ENCODE measurements around the gene LACTBL1.

Gene LACTBL1

DNA sequence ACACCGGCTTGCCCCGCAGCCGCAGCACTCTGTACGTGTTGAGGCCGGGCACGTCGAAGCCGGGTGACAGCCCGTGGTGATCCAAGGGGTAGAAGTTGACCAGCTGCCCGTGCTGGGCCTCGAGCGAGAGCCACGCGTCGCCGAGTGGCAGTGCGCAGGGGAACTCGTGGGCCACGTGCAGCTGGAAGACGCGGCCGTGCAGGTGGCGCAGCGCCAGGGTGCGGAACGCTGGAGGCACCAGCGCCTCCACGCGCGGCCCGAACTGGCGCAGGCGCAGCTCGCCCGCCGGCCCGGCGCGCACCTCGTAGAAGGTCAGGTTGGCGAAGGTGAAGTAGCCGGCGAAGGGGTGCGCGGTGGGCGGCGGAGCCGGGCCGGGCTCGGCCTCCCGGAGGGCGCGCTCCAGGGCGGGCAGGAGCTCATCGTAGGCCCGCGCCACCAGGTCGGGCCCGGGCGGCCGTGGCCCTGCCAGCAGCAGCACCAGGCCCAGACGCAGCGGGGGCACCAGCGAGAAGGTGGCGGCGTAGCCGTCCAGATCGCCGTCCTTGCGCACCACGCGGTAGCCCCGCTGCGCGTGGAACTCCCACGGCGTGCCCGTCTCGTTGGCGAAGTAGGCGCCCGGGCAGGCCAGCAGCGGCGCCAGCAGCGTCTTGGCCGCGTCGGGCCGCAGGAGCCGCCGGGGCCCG, 19.5 kb downstream of the LACTBL1 start:
- H3K27ac ChIP-seq (ENCODE audit: low read depth, low read length, poor library complexity, severe bottlenecking) = no peak overlapping the region
- no peaks in the 10 kb centered on the region for H3K9me2 ChIP-seq (ENCODE audit: low read depth, low read length)
- H3K4me2 ChIP-seq (ENCODE audit: low read length) = no peak overlapping the region
- H3F3A ChIP-seq (ENCODE audit: insufficient read depth, low read length) = no peaks in the 10 kb centered on the region
- H2AFZ ChIP-seq (ENCODE audit: low read length) = no peak overlapping the region
- no peaks in the 10 kb centered on the region for H3K9me3 ChIP-seq (ENCODE audit: low read length)
- H3K79me2 ChIP-seq (ENCODE audit: insufficient read depth, low read length) = no peaks in the 10 kb centered on the region
- no peaks in the 10 kb centered on the region for H3K36me3 ChIP-seq (ENCODE audit: insufficient read depth, low read length)
- no peaks in the 10 kb centered on the region for H4K20me1 ChIP-seq (ENCODE audit: insufficient read depth, low read length)
- no peaks in the 10 kb centered on the region for H3K4me1 ChIP-seq (ENCODE audit: insufficient read depth, low read length, severe bottlenecking)
- TF ChIP-seq, protein P1, sequence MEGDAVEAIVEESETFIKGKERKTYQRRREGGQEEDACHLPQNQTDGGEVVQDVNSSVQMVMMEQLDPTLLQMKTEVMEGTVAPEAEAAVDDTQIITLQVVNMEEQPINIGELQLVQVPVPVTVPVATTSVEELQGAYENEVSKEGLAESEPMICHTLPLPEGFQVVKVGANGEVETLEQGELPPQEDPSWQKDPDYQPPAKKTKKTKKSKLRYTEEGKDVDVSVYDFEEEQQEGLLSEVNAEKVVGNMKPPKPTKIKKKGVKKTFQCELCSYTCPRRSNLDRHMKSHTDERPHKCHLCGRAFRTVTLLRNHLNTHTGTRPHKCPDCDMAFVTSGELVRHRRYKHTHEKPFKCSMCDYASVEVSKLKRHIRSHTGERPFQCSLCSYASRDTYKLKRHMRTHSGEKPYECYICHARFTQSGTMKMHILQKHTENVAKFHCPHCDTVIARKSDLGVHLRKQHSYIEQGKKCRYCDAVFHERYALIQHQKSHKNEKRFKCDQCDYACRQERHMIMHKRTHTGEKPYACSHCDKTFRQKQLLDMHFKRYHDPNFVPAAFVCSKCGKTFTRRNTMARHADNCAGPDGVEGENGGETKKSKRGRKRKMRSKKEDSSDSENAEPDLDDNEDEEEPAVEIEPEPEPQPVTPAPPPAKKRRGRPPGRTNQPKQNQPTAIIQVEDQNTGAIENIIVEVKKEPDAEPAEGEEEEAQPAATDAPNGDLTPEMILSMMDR (IDR thresholded peaks at IDR 0.05; ENCODE audit: low read length) = no peak
- TF ChIP-seq EZH2 (IDR thresholded peaks at IDR 0.05; ENCODE audit: borderline replicate concordance, low read length) = no peak
- no peak overlapping the region for H3K4me3 ChIP-seq (ENCODE audit: low read depth, low read length, poor library complexity, severe bottlenecking)
- H3K27me3 ChIP-seq (ENCODE audit: insufficient read depth, low read length) = no peaks in the 10 kb centered on the region
- no peak overlapping the region for H3K9ac ChIP-seq (ENCODE audit: low read length)

DNA sequence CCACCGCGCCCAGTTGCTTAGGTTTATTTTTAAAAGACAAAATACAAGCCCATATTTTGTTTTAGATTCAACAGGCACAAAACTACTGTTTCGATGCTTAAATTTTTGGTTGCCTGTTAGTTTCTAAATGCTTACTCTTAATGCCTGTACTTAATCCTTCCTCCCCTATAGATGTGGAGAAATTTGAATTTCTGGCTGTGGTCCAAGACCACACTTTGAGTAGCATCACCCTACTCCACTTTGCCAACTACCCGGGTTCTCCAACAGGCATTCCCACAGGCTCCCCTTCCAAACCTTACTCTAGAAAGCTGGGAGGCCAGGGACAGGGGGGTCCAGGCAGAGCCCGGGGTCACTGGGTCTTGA, 20.0 kb downstream of the LACTBL1 start:
- H3K27me3 ChIP-seq (ENCODE audit: insufficient read depth, low read length) = no peaks in the 10 kb centered on the region
- no peaks in the 10 kb centered on the region for H4K20me1 ChIP-seq (ENCODE audit: insufficient read depth, low read length)
- H3K9me3 ChIP-seq (ENCODE audit: low read length) = no peaks in the 10 kb centered on the region
- H3K4me3 ChIP-seq (ENCODE audit: low read depth, low read length, poor library complexity, severe bottlenecking) = no peak overlapping the region
- no peaks in the 10 kb centered on the region for H3K9me2 ChIP-seq (ENCODE audit: low read depth, low read length)
- H3K27ac ChIP-seq (ENCODE audit: low read depth, low read length, poor library complexity, severe bottlenecking) = no peak overlapping the region
- H3K4me2 ChIP-seq (ENCODE audit: low read length) = no peak overlapping the region
- no peaks in the 10 kb centered on the region for H3F3A ChIP-seq (ENCODE audit: insufficient read depth, low read length)
- H3K36me3 ChIP-seq (ENCODE audit: insufficient read depth, low read length) = no peaks in the 10 kb centered on the region
- no peak overlapping the region for H3K9ac ChIP-seq (ENCODE audit: low read length)
- no peak for TF ChIP-seq EZH2 (IDR thresholded peaks at IDR 0.05; ENCODE audit: borderline replicate concordance, low read length)
- TF ChIP-seq, protein P1 (IDR thresholded peaks at IDR 0.05; ENCODE audit: low read length) = no peak
- no peaks in the 10 kb centered on the region for H3K4me1 ChIP-seq (ENCODE audit: insufficient read depth, low read length, severe bottlenecking)
- H3K79me2 ChIP-seq (ENCODE audit: insufficient read depth, low read length) = no peaks in the 10 kb centered on the region
- no peak overlapping the region for H2AFZ ChIP-seq (ENCODE audit: low read length)

DNA sequence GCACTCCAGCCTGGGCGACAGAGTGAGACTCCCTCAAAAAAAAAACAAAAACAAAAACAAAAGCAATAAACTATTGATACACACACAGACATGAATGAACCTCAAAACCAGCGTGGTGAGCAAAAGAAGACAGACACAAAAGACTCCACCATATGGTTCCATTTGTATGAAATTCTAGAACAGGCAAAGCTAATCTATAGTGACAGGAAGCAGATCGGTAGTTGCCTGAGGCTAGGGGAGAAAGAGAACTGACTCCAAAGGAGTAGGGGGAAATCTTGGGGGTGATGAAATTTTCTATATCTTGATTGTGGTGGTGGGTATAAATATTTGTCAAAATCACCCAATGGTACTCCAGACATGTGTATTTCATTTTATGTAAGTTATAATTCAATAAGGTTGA, 20.9 kb downstream of the LACTBL1 start:
- Histone ChIP-seq H3K79me2 (ENCODE audit: insufficient read depth, low read length) (no peaks in the 10 kb centered on the region), H3K27me3 (ENCODE audit: insufficient read depth, low read length) (no peaks in the 10 kb centered on the region), H3K27ac (ENCODE audit: low read depth, low read length, poor library complexity, severe bottlenecking) (no peak overlapping the region), H3K9me2 (ENCODE audit: low read depth, low read length) (no peaks in the 10 kb centered on the region), H3K9ac (ENCODE audit: low read length) (no peak overlapping the region), H3K4me3 (ENCODE audit: low read depth, low read length, poor library complexity, severe bottlenecking) (no peak overlapping the region), H3K9me3 (ENCODE audit: low read length) (no peaks in the 10 kb centered on the region), H2AFZ (ENCODE audit: low read length) (no peak overlapping the region), H3F3A (ENCODE audit: insufficient read depth, low read length) (no peaks in the 10 kb centered on the region), H3K4me1 (ENCODE audit: insufficient read depth, low read length, severe bottlenecking) (no peaks in the 10 kb centered on the region), H3K36me3 (ENCODE audit: insufficient read depth, low read length) (no peaks in the 10 kb centered on the region), H3K4me2 (ENCODE audit: low read length) (no peak overlapping the region), H4K20me1 (ENCODE audit: insufficient read depth, low read length) (no peaks in the 10 kb centered on the region)
- TF ChIP-seq EZH2 (IDR thresholded peaks at IDR 0.05; ENCODE audit: borderline replicate concordance, low read length) = no peak
- TF ChIP-seq, protein P1 (IDR thresholded peaks at IDR 0.05; ENCODE audit: low read length) = no peak

All from OCI-LY1 (cell line).